CD4-positive, CD25-positive, alpha-beta regulatory T cell (primary cell): ENCODE measurements around the gene CLCA4. TPM values are rescaled to one million over a fixed set of nuclear protein-coding genes. Genes with fewer than 3 reads are reported as not detected.
"Not testable (repeated sequence)": the region's sequence is repeated elsewhere in the genome, so short reads cannot be mapped to it uniquely, and the experiment has no call there.

ENCODE experiments used
- ATAC-seq, 2 donors: fragments of 150-1000 bp; cut with Tn5 transposase; one replicate each; pipeline ENCODE4 v1.10.0; 2021; ENCODE audit warnings: low read depth in 2 of 2, moderate number of reproducible peaks in 2 of 2, moderate library complexity in 1 of 2
- DNase-seq, 3 donors: peaks; one replicate each; pipeline versions ENCODE4 v3.0.0 to v3.0.0-alpha.2; 2012 to 2022; ENCODE audit warnings: mixed read lengths in 1 of 3
- H3K27ac ChIP-seq: one replicate; pipeline ENCODE4 v1.7.0; 2013; ENCODE audit warnings: mild to moderate bottlenecking, low read length; ENCODE audit not compliant: insufficient read depth, poor library complexity, severe bottlenecking
- H3K27me3 ChIP-seq: one replicate; pipeline ENCODE4 v1.7.0; 2013; ENCODE audit warnings: low read length; ENCODE audit not compliant: control insufficient read depth, insufficient read depth
- H3K36me3 ChIP-seq: one replicate; pipeline ENCODE4 v1.7.0; 2013; ENCODE audit warnings: mild to moderate bottlenecking, low read length, moderate library complexity; ENCODE audit not compliant: control insufficient read depth, insufficient read depth
- H3K4me1 ChIP-seq: 2 replicates; pipeline ENCODE4 v1.7.0; 2013; ENCODE audit warnings: mild to moderate bottlenecking, low read length; ENCODE audit not compliant: insufficient read depth, control insufficient read depth, poor library complexity, severe bottlenecking
- H3K4me3 ChIP-seq: one replicate; pipeline ENCODE4 v1.7.0; 2013; ENCODE audit warnings: low read depth, mild to moderate bottlenecking, low read length, moderate library complexity
- H3K9me3 ChIP-seq, 2 experiments: 1 replicate in 1 of 2; 2 replicates in 1 of 2; pipeline ENCODE4 v1.7.0; 2013; ENCODE audit warnings: low read length in 2 of 2, mild to moderate bottlenecking in 1 of 2, moderate library complexity in 1 of 2; ENCODE audit not compliant: control insufficient read depth in 2 of 2
- H3K27ac Mint-ChIP-seq, 3 donors: one replicate each; pipeline ENCODE4 v1.8.0; 2020 to 2022; ENCODE audit warnings: mild to moderate bottlenecking in 3 of 3, mixed read lengths in 3 of 3, moderate library complexity in 2 of 3
- H3K27me3 Mint-ChIP-seq: one replicate; pipeline ENCODE4 v1.8.0; 2022; ENCODE audit warnings: mild to moderate bottlenecking, mixed read lengths
- H3K36me3 Mint-ChIP-seq: one replicate; pipeline ENCODE4 v1.8.0; 2020; ENCODE audit warnings: mixed read lengths
- H3K4me1 Mint-ChIP-seq, 4 donors: one replicate each; pipeline ENCODE4 v1.8.0; 2020 to 2022; ENCODE audit warnings: mixed read lengths in 4 of 4, mild to moderate bottlenecking in 1 of 4
- H3K4me3 Mint-ChIP-seq, 4 donors: one replicate each; pipeline ENCODE4 v1.8.0; 2020 to 2022; ENCODE audit warnings: mild to moderate bottlenecking in 4 of 4, mixed read lengths in 4 of 4, moderate library complexity in 3 of 4
- H3K9me3 Mint-ChIP-seq, 7 donors: one replicate each; pipeline ENCODE4 v1.8.0; 2020 to 2022; ENCODE audit warnings: mixed read lengths in 7 of 7, mild to moderate bottlenecking in 3 of 7, moderate library complexity in 2 of 7
- polyA plus RNA-seq, 4 donors: library from polyadenylated mRNA; unstranded; fragments of 300-500 nt; fragmentation: Illumina TruSeq; gene quantifications; one replicate each; pipeline ENCODE4 v1.2.3, GENCODE V29; 2021
- total RNA-seq: library from RNA; stranded (reverse); gene quantifications from one replicate; pipeline ENCODE4 v1.2.3, GENCODE V29; 2022

Gene CLCA4
- not detected for total RNA-seq
- polyA plus RNA-seq = not detected

GRCh38 chr1:86546787-86547221, at the start of gene CLCA4:
TSS of gene CLCA4 (plus strand) at chr1:86547078. CDS start at chr1:86547120, 42 bp downstream.
- peaks cover 0 to 3% (median 0%) of the 10 kb centered on the region in 7 donors for H3K9me3 Mint-ChIP-seq
- Histone ChIP-seq H3K27me3 (no peaks in the 10 kb centered on the region), H3K36me3 (no peaks in the 10 kb centered on the region), H3K4me3 (no peak within 1 kb of the TSS), H3K27ac (no peak within 1 kb of the TSS), H3K4me1 (no peaks in the 10 kb centered on the region), H3K9me3 (no peaks in the 10 kb centered on the region)
- DNase-seq = no peak
- ATAC-seq = no peak
- H3K36me3 Mint-ChIP-seq = no peaks in the 10 kb centered on the region
- no peak within 1 kb of the TSS for H3K27ac Mint-ChIP-seq
- H3K4me1 Mint-ChIP-seq = no peaks in the 10 kb centered on the region
- H3K4me3 Mint-ChIP-seq = no peak within 1 kb of the TSS
- H3K27me3 Mint-ChIP-seq = peaks cover 9% of the 10 kb centered on the region

- Histone ChIP-seq H3K9me3 (no peaks in the 10 kb centered on the region), H3K36me3 (no peaks in the 10 kb centered on the region), H3K27ac (no peak overlapping the region), H3K4me1 (no peaks in the 10 kb centered on the region), H3K4me3 (no peak overlapping the region), H3K27me3 (peaks cover 7% of the 10 kb centered on the region)
- H3K9me3 Mint-ChIP-seq = peaks cover 0 to 2% (median 0%) of the 10 kb centered on the region in 7 donors
- no peak overlapping the region for H3K27ac Mint-ChIP-seq
- ATAC-seq = no peak
- no peak for DNase-seq
- H3K36me3 Mint-ChIP-seq = no peaks in the 10 kb centered on the region
- peaks cover 0 to 11% (median 3%) of the 10 kb centered on the region in 4 donors for H3K4me1 Mint-ChIP-seq
- H3K27me3 Mint-ChIP-seq = peaks cover 7% of the 10 kb centered on the region
- H3K4me3 Mint-ChIP-seq = no peak overlapping the region
Observed at GRCh38 chr1:86498281-86498680, 48.6 kb upstream of the CLCA4 start.

GRCh38 chr1:86499987-86500593, 46.8 kb upstream of the CLCA4 start:
- peaks cover 0 to 2% (median 0%) of the 10 kb centered on the region in 7 donors for H3K9me3 Mint-ChIP-seq
- ATAC-seq (peak; percentile 66 to 71), DNase-seq (peak in 2 of 3 donors; percentile 43 to 77)
- H3K4me3 ChIP-seq = no peak overlapping the region
- no peaks in the 10 kb centered on the region for H3K36me3 Mint-ChIP-seq
- peaks cover 11% of the 10 kb centered on the region for H3K27me3 Mint-ChIP-seq
- no peak overlapping the region for H3K4me3 Mint-ChIP-seq
- peaks cover 7% of the 10 kb centered on the region for H3K27me3 ChIP-seq
- peak overlapping the region in 1 of 3 donors; percentile 67 for H3K27ac Mint-ChIP-seq
- H3K36me3 ChIP-seq = no peaks in the 10 kb centered on the region
- H3K9me3 ChIP-seq = no peaks in the 10 kb centered on the region
- H3K27ac ChIP-seq = no peak overlapping the region
- H3K4me1 ChIP-seq = no peaks in the 10 kb centered on the region
- peaks cover 0 to 19% (median 3%) of the 10 kb centered on the region in 4 donors for H3K4me1 Mint-ChIP-seq

- ATAC-seq (no peak), DNase-seq (no peak)
- no peak overlapping the region for H3K27ac ChIP-seq
- no peak overlapping the region for H3K4me3 Mint-ChIP-seq
- peak overlapping the region in 1 of 3 donors; percentile 45 for H3K27ac Mint-ChIP-seq
- no peaks in the 10 kb centered on the region for H3K4me1 ChIP-seq
- H3K36me3 ChIP-seq = no peaks in the 10 kb centered on the region
- H3K36me3 Mint-ChIP-seq = no peaks in the 10 kb centered on the region
- peaks cover 17% of the 10 kb centered on the region for H3K27me3 Mint-ChIP-seq
- H3K27me3 ChIP-seq = peaks cover 4% of the 10 kb centered on the region
- peaks cover 0 to 2% (median 0%) of the 10 kb centered on the region in 7 donors for H3K9me3 Mint-ChIP-seq
- H3K9me3 ChIP-seq = no peaks in the 10 kb centered on the region
- H3K4me1 Mint-ChIP-seq = peaks cover 0 to 19% (median 3%) of the 10 kb centered on the region in 4 donors
- H3K4me3 ChIP-seq = no peak overlapping the region
Observed at GRCh38 chr1:86500714-86501113, 46.2 kb upstream of the CLCA4 start.

- H3K27me3 ChIP-seq, H3K9me3 ChIP-seq, H3K36me3 ChIP-seq, H3K4me1 ChIP-seq, H3K27ac ChIP-seq, H3K36me3 Mint-ChIP-seq, H3K9me3 Mint-ChIP-seq: not testable (repeated sequence)
- ATAC-seq = peak; percentile 54 to 67
- H3K4me3 ChIP-seq = peak overlapping the region; percentile 60
- Mint-ChIP-seq H3K4me3 (peak overlapping the region in 2 of 4 donors; percentile 79 to 90), H3K4me1 (peaks cover 0 to 19% (median 3%) of the 10 kb centered on the region in 4 donors), H3K27me3 (peaks cover 23% of the 10 kb centered on the region), H3K27ac (peak overlapping the region in 2 of 3 donors; percentile 62 to 79)
- peak; percentile 16 to 69 (median 57) for DNase-seq
Observed at GRCh38 chr1:86502125-86502646, 44.7 kb upstream of the CLCA4 start.

- Mint-ChIP-seq H3K27ac (peak overlapping the region in 1 of 3 donors; percentile 79), H3K4me3 (peak overlapping the region in 2 of 4 donors; percentile 79 to 90), H3K36me3 (no peaks in the 10 kb centered on the region), H3K4me1 (peaks cover 0 to 19% (median 3%) of the 10 kb centered on the region in 4 donors), H3K27me3 (peaks cover 23% of the 10 kb centered on the region), H3K9me3 (peaks cover 0 to 1% (median 0%) of the 10 kb centered on the region in 7 donors)
- Histone ChIP-seq H3K27me3 (peaks cover 4% of the 10 kb centered on the region), H3K9me3 (no peaks in the 10 kb centered on the region), H3K4me1 (no peaks in the 10 kb centered on the region), H3K36me3 (no peaks in the 10 kb centered on the region), H3K27ac (no peak overlapping the region), H3K4me3 (peak overlapping the region; percentile 60)
- ATAC-seq = no peak
- peak in 1 of 3 donors; percentile 12 for DNase-seq
Observed at GRCh38 chr1:86502721-86503405, 44.0 kb upstream of the CLCA4 start.

GRCh38 chr1:86503406-86504136, 43.3 kb upstream of the CLCA4 start:
- Histone ChIP-seq H3K9me3 (no peaks in the 10 kb centered on the region), H3K4me1 (no peaks in the 10 kb centered on the region), H3K4me3 (no peak overlapping the region), H3K27ac (no peak overlapping the region), H3K27me3 (peaks cover 4% of the 10 kb centered on the region), H3K36me3 (no peaks in the 10 kb centered on the region)
- H3K27me3 Mint-ChIP-seq = peaks cover 23% of the 10 kb centered on the region
- no peak overlapping the region for H3K27ac Mint-ChIP-seq
- DNase-seq = no peak
- peak overlapping the region in 2 of 4 donors; percentile 39 to 90 for H3K4me3 Mint-ChIP-seq
- ATAC-seq = no peak
- H3K9me3 Mint-ChIP-seq = peaks cover 0 to 3% (median 0%) of the 10 kb centered on the region in 7 donors
- H3K36me3 Mint-ChIP-seq = no peaks in the 10 kb centered on the region
- H3K4me1 Mint-ChIP-seq = peaks cover 0 to 19% (median 3%) of the 10 kb centered on the region in 4 donors
